ENCODE results near the gene AHSA1.

The AHSA1 gene

GRCh38 chr14:77473921-77474320, 16.0 kb downstream of the AHSA1 start:
- no peak for DNase-seq (ENCODE audit: low spot score)

GRCh38 chr14:77474479-77475177, 16.7 kb downstream of the AHSA1 start:
- DNase-seq (ENCODE audit: low spot score): no peak

GRCh38 chr14:77475432-77476115, 17.7 kb downstream of the AHSA1 start:
- DNase-seq (ENCODE audit: low spot score): no peak

GRCh38 chr14:77478029-77478428, 20.1 kb downstream of the AHSA1 start:
- DNase-seq (ENCODE audit: low spot score): no peak

GRCh38 chr14:77478796-77479195, 20.9 kb downstream of the AHSA1 start:
- no peak for DNase-seq (ENCODE audit: low spot score)

GRCh38 chr14:77482422-77482821, 24.5 kb downstream of the AHSA1 start:
- DNase-seq (ENCODE audit: low spot score): no peak

GRCh38 chr14:77485256-77485655, 27.4 kb downstream of the AHSA1 start:
- no peak for DNase-seq (ENCODE audit: low spot score)

GRCh38 chr14:77485901-77486678, 28.2 kb downstream of the AHSA1 start:
- no peak for DNase-seq (ENCODE audit: low spot score)

- DNase-seq (ENCODE audit: low spot score): no peak
Measured at GRCh38 chr14:77488558-77488957, 30.7 kb downstream of the AHSA1 start.

- DNase-seq (ENCODE audit: low spot score): no peak
Measured at GRCh38 chr14:77489041-77489440, 31.1 kb downstream of the AHSA1 start.

GRCh38 chr14:77490347-77490986, 32.6 kb downstream of the AHSA1 start:
- no peak for DNase-seq (ENCODE audit: low spot score)

GRCh38 chr14:77491056-77491455, 33.2 kb downstream of the AHSA1 start:
- DNase-seq (ENCODE audit: low spot score): no peak

GRCh38 chr14:77495334-77495733, 37.4 kb downstream of the AHSA1 start:
- no peak for DNase-seq (ENCODE audit: low spot score)

GRCh38 chr14:77498120-77498979, 40.5 kb downstream of the AHSA1 start, which contains the start of gene ISM2:
ISM2 (minus strand) TSS chr14:77498816; CDS start chr14:77498793, 23 bp downstream.
- DNase-seq (ENCODE audit: low spot score): peak; percentile 87

GRCh38 chr14:77498984-77499527, 41.2 kb downstream of the AHSA1 start:
- no peak for DNase-seq (ENCODE audit: low spot score)

- no peak for DNase-seq (ENCODE audit: low spot score)
Measured at GRCh38 chr14:77502109-77502782, 44.4 kb downstream of the AHSA1 start.

- DNase-seq (ENCODE audit: low spot score): no peak
Measured at GRCh38 chr14:77503138-77503537, 45.2 kb downstream of the AHSA1 start.

GRCh38 chr14:77505031-77505430, 47.1 kb downstream of the AHSA1 start:
- no peak for DNase-seq (ENCODE audit: low spot score)

- no peak for DNase-seq (ENCODE audit: low spot score)
Measured at GRCh38 chr14:77507762-77508161, 49.9 kb downstream of the AHSA1 start.

GRCh38 chr14:77508249-77508648, 50.4 kb downstream of the AHSA1 start:
- DNase-seq (ENCODE audit: low spot score): no peak

GRCh38 chr14:77508876-77509275, 51.0 kb downstream of the AHSA1 start:
- DNase-seq (ENCODE audit: low spot score): no peak
